Measurements from ENCODE around the gene MEIKIN. TPM values are rescaled to one million over a fixed set of nuclear protein-coding genes. Genes with fewer than 3 reads are reported as not detected.

MEIKIN gene
- total and polyA plus RNA-seq, 4 experiments from 2014 or later, result 3.6 to 6.2 TPM; not detected in 2

- H3K27me3 Mint-ChIP-seq, result no peaks in the 10 kb centered on the region
- Histone ChIP-seq H3K9me3 (ENCODE audit: control insufficient read depth in 1 of 2, low read length in 2 of 2) (no peaks in the 10 kb centered on the region), H3K4me1 (ENCODE audit: insufficient read depth, low read length) (no peaks in the 10 kb centered on the region), H3K27me3 (ENCODE audit: insufficient read depth, low read length) (no peaks in the 10 kb centered on the region), H3K27ac (ENCODE audit: low read depth, low read length) (no peak overlapping the region), H3K36me3 (ENCODE audit: insufficient read depth, low read length) (no peaks in the 10 kb centered on the region), H3K4me3 (ENCODE audit: low read length in 2 of 2) (no peak overlapping the region)
- no peaks in the 10 kb centered on the region for H3K36me3 Mint-ChIP-seq
- intact Hi-C loops (cut with micrococcal nuclease), result no loop called here
- CTCF ChIA-PET (ENCODE audit: partially characterized antibody), result interaction anchor here (0.7 kb wide), 1 partner anchor 13 kb away, joined by 3 read pairs; no protein-coding TSS in a partner anchor
- POLR2A ChIA-PET (ENCODE audit: partially characterized antibody), result interaction anchor here (0.7 kb wide), 1 partner anchor 523 kb away, joined by 3 read pairs; no protein-coding TSS in a partner anchor
- peaks cover 3 to 11% (median 5%) of the 10 kb centered on the region in 4 donors for H3K4me1 Mint-ChIP-seq
- no peak overlapping the region for H3K27ac Mint-ChIP-seq
- H3K4me3 Mint-ChIP-seq, result no peak overlapping the region
- DNase-seq, result no peak
- peaks cover 0 to 2% (median 0%) of the 10 kb centered on the region in 8 donors for H3K9me3 Mint-ChIP-seq
Observed at GRCh38 chr5:131988601-131989000, 43.1 kb upstream of the MEIKIN start.

GRCh38 chr5:131987251-131987650 is 41.8 kb upstream of the MEIKIN start:
- Histone ChIP-seq H3K4me1 (ENCODE audit: insufficient read depth, low read length) (no peaks in the 10 kb centered on the region), H3K27me3 (ENCODE audit: insufficient read depth, low read length) (no peaks in the 10 kb centered on the region), H3K27ac (ENCODE audit: low read depth, low read length) (no peak overlapping the region), H3K36me3 (ENCODE audit: insufficient read depth, low read length) (no peaks in the 10 kb centered on the region), H3K9me3 (ENCODE audit: control insufficient read depth in 1 of 2, low read length in 2 of 2) (no peaks in the 10 kb centered on the region), H3K4me3 (ENCODE audit: low read length in 2 of 2) (no peak overlapping the region)
- Mint-ChIP-seq H3K27ac (peak overlapping the region in 1 of 7 donors; percentile 26), H3K36me3 (no peaks in the 10 kb centered on the region), H3K4me1 (peaks cover 8 to 24% (median 14%) of the 10 kb centered on the region in 4 donors), H3K4me3 (no peak overlapping the region), H3K9me3 (no peaks in the 10 kb centered on the region), H3K27me3 (no peaks in the 10 kb centered on the region)
- intact Hi-C loops (cut with micrococcal nuclease), result no loop called here
- no peak for DNase-seq
- ChIA-PET POLR2A (ENCODE audit: partially characterized antibody) (no interaction called here), CTCF (ENCODE audit: partially characterized antibody) (no interaction called here)

- Histone ChIP-seq H3K9me3 (ENCODE audit: control insufficient read depth in 1 of 2, low read length in 2 of 2) (no peaks in the 10 kb centered on the region), H3K4me1 (ENCODE audit: insufficient read depth, low read length) (no peaks in the 10 kb centered on the region), H3K4me3 (ENCODE audit: low read length in 2 of 2) (no peak overlapping the region), H3K36me3 (ENCODE audit: insufficient read depth, low read length) (no peaks in the 10 kb centered on the region), H3K27me3 (ENCODE audit: insufficient read depth, low read length) (no peaks in the 10 kb centered on the region), H3K27ac (ENCODE audit: low read depth, low read length) (no peak overlapping the region)
- H3K9me3 Mint-ChIP-seq, result no peaks in the 10 kb centered on the region
- no peak for DNase-seq
- no peaks in the 10 kb centered on the region for H3K36me3 Mint-ChIP-seq
- H3K4me1 Mint-ChIP-seq, result peaks cover 8 to 24% (median 15%) of the 10 kb centered on the region in 4 donors
- ChIA-PET CTCF (ENCODE audit: partially characterized antibody) (interaction anchor here (1.2 kb wide), 1 partner anchor 21 kb away, joined by 3 read pairs; no protein-coding TSS in a partner anchor), POLR2A (ENCODE audit: partially characterized antibody) (no interaction called here)
- H3K27me3 Mint-ChIP-seq, result no peaks in the 10 kb centered on the region
- peak overlapping the region in 3 of 7 donors; percentile 6 to 43 (median 17) for H3K27ac Mint-ChIP-seq
- no peak overlapping the region for H3K4me3 Mint-ChIP-seq
- intact Hi-C loops (cut with micrococcal nuclease), result no loop called here
Observed at GRCh38 chr5:131986161-131986912, 40.9 kb upstream of the MEIKIN start.

DNA sequence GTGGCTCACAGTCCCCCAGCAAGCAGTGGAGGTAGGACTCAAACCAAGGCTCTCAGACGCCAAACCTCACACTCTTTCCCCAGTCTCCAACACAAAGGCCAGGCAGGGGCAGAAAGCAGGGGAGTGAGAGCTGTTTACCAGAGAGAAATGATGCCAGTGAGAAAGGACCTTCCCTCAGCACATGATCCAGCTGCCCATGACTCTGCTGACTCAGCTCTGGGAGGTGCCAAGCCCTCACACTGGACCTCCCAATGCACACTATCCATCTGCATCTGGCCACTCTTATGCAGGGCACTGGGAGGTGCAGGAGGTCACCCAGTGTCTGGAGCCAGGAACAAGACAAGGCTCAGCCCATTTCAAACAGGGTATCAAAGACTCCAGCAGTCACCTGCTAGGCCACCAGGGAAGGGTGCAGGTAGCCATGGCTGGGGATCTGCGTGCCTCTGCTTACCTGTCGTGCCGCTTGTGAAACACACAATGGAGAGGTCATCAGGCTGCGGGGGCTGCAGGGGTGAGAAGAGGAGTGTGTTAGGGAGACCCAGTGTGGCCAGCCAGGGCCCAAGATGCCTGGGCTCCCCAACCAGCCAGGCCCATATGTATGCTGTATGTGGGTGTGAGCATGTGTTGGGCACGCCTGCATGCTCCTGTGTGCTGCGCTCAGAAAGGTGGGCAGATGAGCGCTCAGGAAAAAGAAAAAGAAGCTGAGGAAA is 39.6 kb upstream of the MEIKIN start:
- H3K36me3 ChIP-seq (ENCODE audit: insufficient read depth, low read length), result no peaks in the 10 kb centered on the region
- Mint-ChIP-seq H3K27me3 (no peaks in the 10 kb centered on the region), H3K27ac (peak overlapping the region in 3 of 7 donors; percentile 8 to 24 (median 18)), H3K9me3 (no peaks in the 10 kb centered on the region), H3K4me3 (no peak overlapping the region), H3K36me3 (no peaks in the 10 kb centered on the region), H3K4me1 (peaks cover 8 to 24% (median 15%) of the 10 kb centered on the region in 4 donors)
- H3K27me3 ChIP-seq (ENCODE audit: insufficient read depth, low read length), result no peaks in the 10 kb centered on the region
- H3K4me1 ChIP-seq (ENCODE audit: insufficient read depth, low read length), result no peaks in the 10 kb centered on the region
- CTCF ChIA-PET (ENCODE audit: partially characterized antibody), result no interaction called here
- H3K27ac ChIP-seq (ENCODE audit: low read depth, low read length), result no peak overlapping the region
- intact Hi-C loops (cut with micrococcal nuclease), result no loop called here
- H3K9me3 ChIP-seq (ENCODE audit: control insufficient read depth in 1 of 2, low read length in 2 of 2), result no peaks in the 10 kb centered on the region
- H3K4me3 ChIP-seq (ENCODE audit: low read length in 2 of 2), result no peak overlapping the region
- POLR2A ChIA-PET (ENCODE audit: partially characterized antibody), result no interaction called here
- DNase-seq, result no peak

DNA sequence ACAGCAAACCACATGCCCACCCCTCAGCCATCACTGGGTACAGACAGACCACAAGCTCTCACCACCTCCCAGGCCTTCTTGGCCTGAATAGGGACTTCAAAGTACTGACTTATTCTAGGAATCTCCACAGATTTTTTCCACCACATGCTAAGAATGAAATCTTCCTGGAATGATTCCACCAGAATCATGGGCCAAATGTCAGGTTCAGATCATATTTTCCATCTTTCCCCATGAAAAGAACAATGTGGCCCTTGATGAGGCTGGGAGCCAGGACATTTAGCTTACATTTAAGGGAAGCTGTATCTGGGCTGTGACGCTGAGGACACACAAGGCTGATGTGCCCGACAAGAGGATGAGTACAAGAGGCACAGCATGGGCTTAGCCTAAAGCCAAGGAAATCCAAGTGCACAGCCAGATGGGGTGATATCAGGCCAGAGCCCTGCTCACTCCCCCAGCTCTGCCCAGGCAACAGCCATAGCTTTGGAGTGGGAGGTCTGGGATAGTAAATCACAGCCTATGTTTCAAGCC is 37.8 kb upstream of the MEIKIN start:
- no peaks in the 10 kb centered on the region for H3K27me3 Mint-ChIP-seq
- H3K9me3 Mint-ChIP-seq, result no peaks in the 10 kb centered on the region
- peak overlapping the region in 1 of 8 donors; percentile 26 for H3K4me3 Mint-ChIP-seq
- POLR2A ChIA-PET (ENCODE audit: partially characterized antibody), result interaction anchor here (1.3 to 1.5 kb wide), 2 partner anchors 15 to 18 kb away, joined by 3 read pairs; no protein-coding TSS in a partner anchor
- Histone ChIP-seq H3K4me3 (ENCODE audit: low read length in 2 of 2) (no peak overlapping the region), H3K4me1 (ENCODE audit: insufficient read depth, low read length) (no peaks in the 10 kb centered on the region), H3K9me3 (ENCODE audit: control insufficient read depth in 1 of 2, low read length in 2 of 2) (no peaks in the 10 kb centered on the region), H3K36me3 (ENCODE audit: insufficient read depth, low read length) (no peaks in the 10 kb centered on the region), H3K27ac (ENCODE audit: low read depth, low read length) (no peak overlapping the region), H3K27me3 (ENCODE audit: insufficient read depth, low read length) (no peaks in the 10 kb centered on the region)
- CTCF ChIA-PET (ENCODE audit: partially characterized antibody), result interaction anchor here (1.0 to 1.5 kb wide), 2 partner anchors 16 to 18 kb away, joined by 3 to 4 read pairs; no protein-coding TSS in a partner anchor
- H3K36me3 Mint-ChIP-seq, result no peaks in the 10 kb centered on the region
- DNase-seq, result no peak
- intact Hi-C loops (cut with micrococcal nuclease), result no loop called here
- peaks cover 9 to 24% (median 17%) of the 10 kb centered on the region in 4 donors for H3K4me1 Mint-ChIP-seq
- H3K27ac Mint-ChIP-seq, result no peak overlapping the region

GRCh38 chr5:131981516-131981915 is 36.1 kb upstream of the MEIKIN start:
- ChIA-PET POLR2A (ENCODE audit: partially characterized antibody) (no interaction called here), CTCF (ENCODE audit: partially characterized antibody) (interaction anchor here (1.0 to 2.8 kb wide), 4 partner anchors 18 to 26 kb away, joined by 3 to 8 read pairs (median 3); no protein-coding TSS in a partner anchor)
- H3K36me3 ChIP-seq (ENCODE audit: insufficient read depth, low read length), result no peaks in the 10 kb centered on the region
- no peak overlapping the region for H3K4me3 ChIP-seq (ENCODE audit: low read length in 2 of 2)
- H3K27me3 ChIP-seq (ENCODE audit: insufficient read depth, low read length), result no peaks in the 10 kb centered on the region
- H3K27ac ChIP-seq (ENCODE audit: low read depth, low read length), result no peak overlapping the region
- peaks cover 14% of the 10 kb centered on the region for H3K4me1 ChIP-seq (ENCODE audit: insufficient read depth, low read length)
- H3K9me3 ChIP-seq (ENCODE audit: control insufficient read depth in 1 of 2, low read length in 2 of 2), result no peaks in the 10 kb centered on the region
- Mint-ChIP-seq H3K4me3 (no peak overlapping the region), H3K4me1 (peaks cover 20 to 42% (median 31%) of the 10 kb centered on the region in 4 donors), H3K9me3 (no peaks in the 10 kb centered on the region), H3K27ac (no peak overlapping the region), H3K36me3 (no peaks in the 10 kb centered on the region), H3K27me3 (no peaks in the 10 kb centered on the region)
- intact Hi-C loops (cut with micrococcal nuclease), result no loop called here
- DNase-seq, result no peak

GRCh38 chr5:131980696-131981095 is 35.2 kb upstream of the MEIKIN start:
- peak overlapping the region in 2 of 7 donors; percentile 22 to 46 for H3K27ac Mint-ChIP-seq
- no peak overlapping the region for H3K4me3 ChIP-seq (ENCODE audit: low read length in 2 of 2)
- no peaks in the 10 kb centered on the region for H3K27me3 Mint-ChIP-seq
- H3K36me3 ChIP-seq (ENCODE audit: insufficient read depth, low read length), result no peaks in the 10 kb centered on the region
- no peaks in the 10 kb centered on the region for H3K9me3 ChIP-seq (ENCODE audit: control insufficient read depth in 1 of 2, low read length in 2 of 2)
- no peaks in the 10 kb centered on the region for H3K27me3 ChIP-seq (ENCODE audit: insufficient read depth, low read length)
- CTCF ChIA-PET (ENCODE audit: partially characterized antibody), result interaction anchor here (1.0 to 2.8 kb wide), 3 partner anchors 17 to 27 kb away, joined by 3 to 8 read pairs (median 3); no protein-coding TSS in a partner anchor
- intact Hi-C loops (cut with micrococcal nuclease), result no loop called here
- no peak overlapping the region for H3K27ac ChIP-seq (ENCODE audit: low read depth, low read length)
- POLR2A ChIA-PET (ENCODE audit: partially characterized antibody), result no interaction called here
- no peaks in the 10 kb centered on the region for H3K9me3 Mint-ChIP-seq
- H3K4me1 Mint-ChIP-seq, result peaks cover 23 to 50% (median 38%) of the 10 kb centered on the region in 4 donors
- no peaks in the 10 kb centered on the region for H3K36me3 Mint-ChIP-seq
- peaks cover 22% of the 10 kb centered on the region for H3K4me1 ChIP-seq (ENCODE audit: insufficient read depth, low read length)
- no peak for DNase-seq
- H3K4me3 Mint-ChIP-seq, result peak overlapping the region in 2 of 8 donors; percentile 27 to 46

Measured in CD4-positive, alpha-beta memory T cell (primary cell).